Nucleus accumbens (tissue), 56 donors: ENCODE measurements around the gene MNT.

Source experiments
- DNase-seq, 56 donors: peaks; one replicate each; lab custom pipeline; 2025; lab: John Stamatoyannopoulos, UW

The MNT gene

DNA sequence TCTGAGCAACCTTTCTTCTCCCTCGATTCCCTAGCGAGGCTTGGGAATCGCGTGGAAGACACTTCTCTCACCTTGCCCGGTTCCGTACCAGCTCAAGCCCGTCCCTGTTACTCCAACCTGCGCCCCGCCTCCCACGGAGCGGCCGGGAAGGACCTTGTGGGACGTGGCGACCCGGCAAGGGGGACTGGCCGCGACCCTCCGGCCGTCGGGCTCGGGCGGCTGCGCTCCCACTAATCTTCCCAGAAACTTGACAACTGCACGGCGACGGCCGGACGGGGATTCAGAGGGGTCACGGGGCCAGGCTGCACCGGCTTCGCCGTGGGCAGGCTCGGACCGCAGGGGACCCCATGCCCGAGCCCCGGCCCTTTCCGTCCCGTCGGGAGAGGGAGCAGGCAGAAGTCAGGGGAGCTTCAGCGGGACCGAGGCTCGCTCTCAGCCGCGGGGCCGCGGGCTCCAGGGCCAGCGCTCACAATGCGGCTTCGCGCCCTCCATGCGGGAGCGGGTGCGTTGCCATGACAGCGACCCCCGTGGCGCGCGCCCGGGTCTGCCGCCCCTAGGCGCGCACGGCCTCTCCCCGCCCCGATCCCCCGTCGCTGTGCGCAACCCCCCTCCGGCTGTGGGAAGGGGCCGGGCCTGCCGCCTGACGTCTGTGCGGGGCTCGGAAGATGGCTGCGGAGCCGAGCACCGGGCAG is 63.9 kb downstream of the MNT start, which contains the start of gene SGSM2:
Gene SGSM2, plus strand, starts transcription at position 650 of the 692 bp plus-strand sequence. CDS start 188 bp downstream, outside the sequence.
- peak in 50 of 56 donors; percentile 14 to 81 (median 48) for DNase-seq

DNA sequence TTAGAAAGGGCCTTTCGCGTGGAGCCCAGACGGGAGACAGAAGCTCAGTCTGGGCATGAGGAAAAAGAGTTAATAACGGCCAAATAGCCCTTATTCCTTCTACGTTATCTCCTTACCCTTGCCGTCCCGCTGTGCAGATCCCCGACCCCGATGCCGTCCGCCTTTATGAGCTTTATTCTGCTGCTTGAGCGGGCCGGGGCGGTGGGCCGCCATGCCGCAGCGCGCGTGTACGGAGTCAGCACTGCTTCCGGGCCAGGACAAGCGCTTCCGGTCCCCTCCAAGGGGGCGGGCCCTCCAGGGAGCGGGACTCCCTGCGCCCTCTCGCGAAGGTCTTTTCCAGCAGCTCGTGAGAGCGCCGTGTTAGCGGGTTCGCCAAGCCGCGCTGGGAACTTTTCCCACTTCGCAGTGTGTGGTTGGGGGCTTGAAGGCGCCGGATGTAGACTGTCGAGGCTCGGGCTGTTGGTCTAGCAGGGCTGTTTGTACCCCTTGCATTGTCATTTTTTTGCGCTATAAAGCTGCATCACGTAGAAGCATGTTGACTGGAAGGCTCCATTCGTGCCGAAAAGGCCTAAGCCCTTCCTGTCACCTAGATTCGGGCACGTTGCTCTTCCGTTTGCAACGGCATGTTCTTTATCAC is 64.5 kb downstream of the MNT start, which contains the start of gene TSR1:
Gene TSR1, minus strand, starts transcription at position 243 of the 637 bp plus-strand sequence. Its CDS starts 30 bp downstream, at position 213.
- peak in 55 of 56 donors; percentile 62 to 96 (median 86) for DNase-seq

DNA sequence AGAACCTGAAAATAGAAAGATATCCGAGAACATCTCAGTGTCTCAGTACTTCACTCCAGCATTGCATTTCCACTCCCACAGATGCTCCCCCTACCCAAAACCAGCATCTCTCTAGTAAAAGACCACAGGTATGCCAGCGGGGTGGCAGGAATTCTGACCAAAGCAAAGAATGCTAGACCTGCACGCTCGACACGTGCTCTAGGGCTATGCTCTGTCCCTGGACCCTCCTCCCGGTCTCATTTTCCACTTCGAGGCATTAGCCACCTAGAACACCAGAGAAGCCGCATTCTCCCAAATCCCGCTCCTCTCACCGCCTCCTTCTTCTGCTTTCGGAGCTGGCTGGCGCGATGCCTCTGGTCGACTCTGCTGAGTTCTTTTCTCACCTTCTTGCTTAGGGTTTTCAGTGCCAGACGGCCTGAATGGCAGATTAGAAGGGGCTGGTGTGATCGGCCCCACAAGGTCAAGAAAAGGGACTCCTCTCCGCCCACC is 65.1 kb downstream of the MNT start:
- DNase-seq, result peak in 2 of 56 donors; percentile 37 to 50
